Activated T-helper 1 cell treated with anti-CD3 and anti-CD28 coated beads, Interleukin-12 subunit alpha, Interleukin-12 subunit beta, Interleukin-2, Interleukin-4 antibody, amounts not matched to agents 30 ng/mL and 10 ng/mL and 1 ng/mL, durations not matched to agents 14 hours and 24 hours and 36 hours (primary cell): ENCODE measurements around the gene SNCA. TPM values are rescaled to one million over a fixed set of nuclear protein-coding genes. Genes with fewer than 3 reads are reported as not detected.

Experiments
- DNase-seq: peaks from one replicate; pipeline ENCODE4 v3.0.0; 2021; ENCODE audit warnings: low spot score
- H3K27ac Mint-ChIP-seq: one replicate; pipeline ENCODE4 v1.8.0; 2021; ENCODE audit warnings: mild to moderate bottlenecking, mixed read lengths
- H3K27me3 Mint-ChIP-seq: one replicate; pipeline ENCODE4 v1.8.0; 2022; ENCODE audit warnings: mild to moderate bottlenecking, moderate library complexity, mixed read lengths; ENCODE audit not compliant: insufficient read depth
- H3K36me3 Mint-ChIP-seq: one replicate; pipeline ENCODE4 v1.8.0; 2021; ENCODE audit warnings: low read depth, mixed read lengths
- H3K4me1 Mint-ChIP-seq: one replicate; pipeline ENCODE4 v1.8.0; 2021; ENCODE audit warnings: low read depth, mixed read lengths
- H3K4me3 Mint-ChIP-seq: one replicate; pipeline ENCODE4 v1.8.0; 2021; ENCODE audit warnings: mild to moderate bottlenecking, moderate library complexity, mixed read lengths
- H3K9me3 Mint-ChIP-seq: one replicate; pipeline ENCODE4 v1.8.0; 2021; ENCODE audit warnings: mixed read lengths
- intact Hi-C: fragments of 100-400 bp; cut with micrococcal nuclease; formaldehyde crosslinking; loops from one replicate; pipeline ENCODE4 v1.15.1; 2024
- total RNA-seq: library from RNA; stranded (reverse); gene quantifications from 2 replicates; pipeline ENCODE4 v1.2.3, GENCODE V29; 2022

SNCA gene
- total RNA-seq, 1 donor from 2014 or later: 0.18 TPM

- DNase-seq: no peak
- Mint-ChIP-seq H3K27me3 (no peaks in the 10 kb centered on the region), H3K4me1 (no peaks in the 10 kb centered on the region), H3K36me3 (no peaks in the 10 kb centered on the region), H3K9me3 (no peaks in the 10 kb centered on the region), H3K4me3 (no peak overlapping the region), H3K27ac (no peak overlapping the region)
- intact Hi-C loops: no loop called here
Observed at GRCh38 chr4:89739311-89739988, 97.5 kb downstream of the SNCA start.

- H3K36me3 Mint-ChIP-seq: no peaks in the 10 kb centered on the region
- H3K4me1 Mint-ChIP-seq: no peaks in the 10 kb centered on the region
- intact Hi-C loops: no loop called here
- H3K27me3 Mint-ChIP-seq: no peaks in the 10 kb centered on the region
- DNase-seq: no peak
- H3K9me3 Mint-ChIP-seq: no peaks in the 10 kb centered on the region
- H3K27ac Mint-ChIP-seq: no peak overlapping the region
- H3K4me3 Mint-ChIP-seq: no peak overlapping the region
Observed at GRCh38 chr4:89737888-89738287, 99.1 kb downstream of the SNCA start.

- no peaks in the 10 kb centered on the region for H3K36me3 Mint-ChIP-seq
- DNase-seq: no peak
- H3K27me3 Mint-ChIP-seq: peaks cover 4% of the 10 kb centered on the region
- no peaks in the 10 kb centered on the region for H3K4me1 Mint-ChIP-seq
- H3K9me3 Mint-ChIP-seq: no peaks in the 10 kb centered on the region
- no peak overlapping the region for H3K4me3 Mint-ChIP-seq
- intact Hi-C loops: no loop called here
- no peak overlapping the region for H3K27ac Mint-ChIP-seq
Observed at GRCh38 chr4:89733946-89734345, 103.0 kb downstream of the SNCA start.

- Mint-ChIP-seq H3K9me3 (no peaks in the 10 kb centered on the region), H3K27me3 (peaks cover 2% of the 10 kb centered on the region), H3K4me1 (no peaks in the 10 kb centered on the region), H3K36me3 (no peaks in the 10 kb centered on the region), H3K4me3 (no peak overlapping the region), H3K27ac (no peak overlapping the region)
- DNase-seq: no peak
- intact Hi-C loops: no loop called here
Observed at GRCh38 chr4:89727238-89727637, 109.7 kb downstream of the SNCA start.

GRCh38 chr4:89725268-89725667 is 111.7 kb downstream of the SNCA start:
- H3K36me3 Mint-ChIP-seq: no peaks in the 10 kb centered on the region
- intact Hi-C loops: no loop called here
- H3K9me3 Mint-ChIP-seq: no peaks in the 10 kb centered on the region
- H3K27me3 Mint-ChIP-seq: peaks cover 2% of the 10 kb centered on the region
- H3K27ac Mint-ChIP-seq: no peak overlapping the region
- no peak for DNase-seq
- no peaks in the 10 kb centered on the region for H3K4me1 Mint-ChIP-seq
- H3K4me3 Mint-ChIP-seq: no peak overlapping the region

- Mint-ChIP-seq H3K4me3 (no peak overlapping the region), H3K4me1 (no peaks in the 10 kb centered on the region), H3K9me3 (no peaks in the 10 kb centered on the region), H3K36me3 (no peaks in the 10 kb centered on the region), H3K27ac (no peak overlapping the region), H3K27me3 (peaks cover 2% of the 10 kb centered on the region)
- intact Hi-C loops: no loop called here
- no peak for DNase-seq
Observed at GRCh38 chr4:89724716-89725115, 112.2 kb downstream of the SNCA start.

GRCh38 chr4:89723096-89723495 is 113.9 kb downstream of the SNCA start:
- H3K36me3 Mint-ChIP-seq: no peaks in the 10 kb centered on the region
- no peaks in the 10 kb centered on the region for H3K4me1 Mint-ChIP-seq
- DNase-seq: no peak
- no peaks in the 10 kb centered on the region for H3K9me3 Mint-ChIP-seq
- intact Hi-C loops: no loop called here
- H3K27ac Mint-ChIP-seq: no peak overlapping the region
- H3K27me3 Mint-ChIP-seq: peaks cover 2% of the 10 kb centered on the region
- no peak overlapping the region for H3K4me3 Mint-ChIP-seq

- no peak for DNase-seq
- no peaks in the 10 kb centered on the region for H3K9me3 Mint-ChIP-seq
- no peaks in the 10 kb centered on the region for H3K36me3 Mint-ChIP-seq
- H3K4me1 Mint-ChIP-seq: no peaks in the 10 kb centered on the region
- intact Hi-C loops: no loop called here
- H3K27me3 Mint-ChIP-seq: peaks cover 2% of the 10 kb centered on the region
- H3K4me3 Mint-ChIP-seq: no peak overlapping the region
- no peak overlapping the region for H3K27ac Mint-ChIP-seq
Observed at GRCh38 chr4:89722517-89722916, 114.4 kb downstream of the SNCA start.

GRCh38 chr4:89720981-89721380 is 116.0 kb downstream of the SNCA start:
- H3K36me3 Mint-ChIP-seq: no peaks in the 10 kb centered on the region
- no peak overlapping the region for H3K27ac Mint-ChIP-seq
- intact Hi-C loops: no loop called here
- H3K9me3 Mint-ChIP-seq: no peaks in the 10 kb centered on the region
- peaks cover 2% of the 10 kb centered on the region for H3K27me3 Mint-ChIP-seq
- no peaks in the 10 kb centered on the region for H3K4me1 Mint-ChIP-seq
- DNase-seq: no peak
- no peak overlapping the region for H3K4me3 Mint-ChIP-seq

- no peak for DNase-seq
Observed at GRCh38 chr4:89719536-89720090, 117.3 kb downstream of the SNCA start.

GRCh38 chr4:89716893-89717292 is 120.1 kb downstream of the SNCA start:
- Mint-ChIP-seq H3K27ac (no peak overlapping the region), H3K9me3 (no peaks in the 10 kb centered on the region), H3K36me3 (no peaks in the 10 kb centered on the region), H3K4me1 (no peaks in the 10 kb centered on the region), H3K27me3 (peaks cover 2% of the 10 kb centered on the region), H3K4me3 (no peak overlapping the region)
- DNase-seq: no peak
- intact Hi-C loops: no loop called here

More at GRCh38 chr4:89719536-89720090, 117.3 kb downstream of the SNCA start:
- Mint-ChIP-seq H3K9me3 (no peaks in the 10 kb centered on the region), H3K4me1 (no peaks in the 10 kb centered on the region), H3K36me3 (no peaks in the 10 kb centered on the region), H3K27me3 (peaks cover 2% of the 10 kb centered on the region), H3K4me3 (no peak overlapping the region), H3K27ac (no peak overlapping the region)
- intact Hi-C loops: no loop called here

GRCh38 chr4:89715631-89716030 is 121.3 kb downstream of the SNCA start:
- Mint-ChIP-seq H3K27ac (no peak overlapping the region), H3K9me3 (no peaks in the 10 kb centered on the region), H3K36me3 (no peaks in the 10 kb centered on the region), H3K4me1 (no peaks in the 10 kb centered on the region), H3K4me3 (no peak overlapping the region), H3K27me3 (peaks cover 2% of the 10 kb centered on the region)
- DNase-seq: no peak
- intact Hi-C loops: no loop called here

- Mint-ChIP-seq H3K4me1 (no peaks in the 10 kb centered on the region), H3K36me3 (no peaks in the 10 kb centered on the region), H3K27me3 (no peaks in the 10 kb centered on the region), H3K4me3 (no peak overlapping the region), H3K27ac (no peak overlapping the region), H3K9me3 (no peaks in the 10 kb centered on the region)
- no peak for DNase-seq
- intact Hi-C loops: no loop called here
Observed at GRCh38 chr4:89712827-89713226, 124.1 kb downstream of the SNCA start.

- Mint-ChIP-seq H3K4me1 (no peaks in the 10 kb centered on the region), H3K27ac (no peak overlapping the region), H3K9me3 (no peaks in the 10 kb centered on the region), H3K27me3 (no peaks in the 10 kb centered on the region), H3K36me3 (no peaks in the 10 kb centered on the region), H3K4me3 (no peak overlapping the region)
- intact Hi-C loops: no loop called here
- no peak for DNase-seq
Observed at GRCh38 chr4:89712141-89712540, 124.8 kb downstream of the SNCA start.
